OCI-LY1 (cell line): ENCODE results near the gene ACACA.

Experiments
- CTCF ChIP-seq: fragments of 200-600 bp; sonication (generic), shearing (Covaris generic); IDR thresholded peaks from 2 replicates; pipeline ENCODE4 v1.5.1; 2017; ENCODE audit warnings: mild to moderate bottlenecking, antibody characterized with exemption, low read length, moderate library complexity, mixed read lengths
- EZH2 ChIP-seq: fragments of 200-600 bp; sonication (generic), shearing (Covaris generic); IDR thresholded peaks from 2 replicates; pipeline ENCODE4 v1.8.0; 2017; ENCODE audit warnings: borderline replicate concordance, mixed run types, mild to moderate bottlenecking, antibody characterized with exemption, low read length, moderate library complexity, mixed read lengths

DNA sequence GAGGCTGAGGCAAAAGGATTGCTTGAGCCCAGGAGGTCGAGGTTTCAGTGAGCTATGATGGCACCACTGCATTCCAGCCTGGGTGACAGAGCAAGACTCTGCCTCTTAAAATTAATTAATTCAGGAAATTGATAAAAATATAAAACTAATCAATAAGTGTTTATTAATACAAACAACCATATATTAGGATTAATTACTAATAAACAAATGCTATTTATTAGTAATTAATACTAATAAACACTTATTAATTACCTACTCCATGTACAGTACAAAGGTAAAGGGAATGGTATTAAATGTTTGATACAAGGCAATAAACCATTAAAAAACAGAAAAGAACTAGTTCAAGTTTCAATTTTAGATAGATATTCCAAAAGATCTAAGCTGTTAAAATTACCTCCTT is 150.0 kb downstream of the ACACA start:
- no peak for TF ChIP-seq CTCF
- TF ChIP-seq EZH2 = no peak
